Measurements from ENCODE around the gene SPCS1. TPM values are rescaled to one million over a fixed set of nuclear protein-coding genes. Genes with fewer than 3 reads are reported as not detected.
A peak's percentile ranks its signal among the peaks of the same experiment; 100 is the strongest.

Gene SPCS1
- total RNA-seq, 1 donor, result 67.0 TPM

GRCh38 chr3:52683611-52684010 is 22.3 kb upstream of the SPCS1 start:
- H3K4me1 ChIP-seq (ENCODE audit: insufficient read depth, low read length), result peaks cover 51% of the 10 kb centered on the region
- DNase-seq (ENCODE audit: insufficient read length, low spot score, missing footprints), result no peak

GRCh38 chr3:52684184-52684583 is 21.7 kb upstream of the SPCS1 start:
- peak overlapping the region; percentile 92 for H3K27ac ChIP-seq (ENCODE audit: low read depth, low read length)
- no peak for TF ChIP-seq CTCF (IDR thresholded peaks at IDR 0.05; ENCODE audit: extremely low read depth, low read depth, low read length)

More at GRCh38 chr3:52683611-52684010, 22.3 kb upstream of the SPCS1 start:
- Histone ChIP-seq H4K20me1 (ENCODE audit: insufficient read depth, low read length) (peaks cover 9% of the 10 kb centered on the region), H3K27ac (ENCODE audit: low read depth, low read length) (peak overlapping the region; percentile 92), H2AFZ (ENCODE audit: low read length) (no peak overlapping the region), H3K4me3 (ENCODE audit: insufficient read depth, low read length) (no peak overlapping the region), H3K79me2 (ENCODE audit: insufficient read depth, low read length) (peaks cover 91% of the 10 kb centered on the region), H3K27me3 (ENCODE audit: insufficient read depth, low read length) (no peaks in the 10 kb centered on the region), H3K36me3 (ENCODE audit: insufficient read depth, low read length) (peaks cover 28% of the 10 kb centered on the region), H3K9me3 (ENCODE audit: low read depth, low read length) (no peaks in the 10 kb centered on the region), H3K4me2 (ENCODE audit: insufficient read depth, low read length) (peak overlapping the region; percentile 79)
- TF ChIP-seq CTCF (IDR thresholded peaks at IDR 0.05; ENCODE audit: extremely low read depth, low read depth, low read length), result no peak

GRCh38 chr3:52685285-52685708 is 20.6 kb upstream of the SPCS1 start:
- H4K20me1 ChIP-seq (ENCODE audit: insufficient read depth, low read length), result peaks cover 9% of the 10 kb centered on the region
- TF ChIP-seq CTCF (IDR thresholded peaks at IDR 0.05; ENCODE audit: extremely low read depth, low read depth, low read length), result no peak
- H3K9me3 ChIP-seq (ENCODE audit: low read depth, low read length), result no peaks in the 10 kb centered on the region
- H3K27ac ChIP-seq (ENCODE audit: low read depth, low read length), result peak overlapping the region; percentile 95
- H3K79me2 ChIP-seq (ENCODE audit: insufficient read depth, low read length), result peaks cover 89% of the 10 kb centered on the region
- H3K36me3 ChIP-seq (ENCODE audit: insufficient read depth, low read length), result peaks cover 34% of the 10 kb centered on the region
- H3K4me3 ChIP-seq (ENCODE audit: insufficient read depth, low read length), result peak overlapping the region; percentile 94
- H3K4me2 ChIP-seq (ENCODE audit: insufficient read depth, low read length), result peak overlapping the region; percentile 79
- H3K27me3 ChIP-seq (ENCODE audit: insufficient read depth, low read length), result no peaks in the 10 kb centered on the region
- H2AFZ ChIP-seq (ENCODE audit: low read length), result peak overlapping the region; percentile 83
- DNase-seq (ENCODE audit: insufficient read length, low spot score, missing footprints), result peak; percentile 98
- peaks cover 46% of the 10 kb centered on the region for H3K4me1 ChIP-seq (ENCODE audit: insufficient read depth, low read length)

More at GRCh38 chr3:52684184-52684583, 21.7 kb upstream of the SPCS1 start:
- Histone ChIP-seq H3K36me3 (ENCODE audit: insufficient read depth, low read length) (peaks cover 28% of the 10 kb centered on the region), H4K20me1 (ENCODE audit: insufficient read depth, low read length) (peaks cover 9% of the 10 kb centered on the region), H3K4me1 (ENCODE audit: insufficient read depth, low read length) (peaks cover 51% of the 10 kb centered on the region), H2AFZ (ENCODE audit: low read length) (no peak overlapping the region), H3K4me3 (ENCODE audit: insufficient read depth, low read length) (peak overlapping the region; percentile 94), H3K9me3 (ENCODE audit: low read depth, low read length) (no peaks in the 10 kb centered on the region), H3K79me2 (ENCODE audit: insufficient read depth, low read length) (peaks cover 91% of the 10 kb centered on the region), H3K27me3 (ENCODE audit: insufficient read depth, low read length) (no peaks in the 10 kb centered on the region), H3K4me2 (ENCODE audit: insufficient read depth, low read length) (peak overlapping the region; percentile 79)
- no peak for DNase-seq (ENCODE audit: insufficient read length, low spot score, missing footprints)

GRCh38 chr3:52685709-52686691 is 19.9 kb upstream of the SPCS1 start, which contains the start of the genes GNL3 and PBRM1:
GNL3 (plus strand) TSS chr3:52686032; CDS start chr3:52686093, 61 bp downstream.
PBRM1 (minus strand) TSS chr3:52685913.
- Histone ChIP-seq H3K36me3 (ENCODE audit: insufficient read depth, low read length) (peaks cover 41% of the 10 kb centered on the region), H3K4me1 (ENCODE audit: insufficient read depth, low read length) (peaks cover 45% of the 10 kb centered on the region), H3K4me2 (ENCODE audit: insufficient read depth, low read length) (peak within 1 kb of the TSS; percentile 85), H3K79me2 (ENCODE audit: insufficient read depth, low read length) (peaks cover 88% of the 10 kb centered on the region), H3K27ac (ENCODE audit: low read depth, low read length) (peak within 1 kb of the TSS; percentile 95), H3K27me3 (ENCODE audit: insufficient read depth, low read length) (no peaks in the 10 kb centered on the region), H4K20me1 (ENCODE audit: insufficient read depth, low read length) (peaks cover 9% of the 10 kb centered on the region), H3K4me3 (ENCODE audit: insufficient read depth, low read length) (peak within 1 kb of the TSS; percentile 94), H3K9me3 (ENCODE audit: low read depth, low read length) (no peaks in the 10 kb centered on the region), H2AFZ (ENCODE audit: low read length) (peak within 1 kb of the TSS; percentile 83)
- peak; percentile 97 for DNase-seq (ENCODE audit: insufficient read length, low spot score, missing footprints)
- TF ChIP-seq CTCF (IDR thresholded peaks at IDR 0.05; ENCODE audit: extremely low read depth, low read depth, low read length), result no peak

Measured in osteoblast (primary cell).